A549 (cell line): ENCODE results near the gene KCNE4. TPM values are rescaled to one million over a fixed set of nuclear protein-coding genes. Genes with fewer than 3 reads are reported as not detected.

Experiments used
- ATAC-seq, 2 experiments: fragments of 200-7000 bp in 1 of 2; fragments of >200 bp in 1 of 2; cut with Nextera tagmentation in 1 of 2; cut with Tn5 transposase in 1 of 2; 3 replicates each; pipeline versions ENCODE4 v1.8.0 to v1.9.1; 2018 to 2020; ENCODE audit warnings: mild to moderate bottlenecking in 1 of 2, moderate library complexity in 1 of 2
- CTCF ChIA-PET: fragments of 300-600 bp; sonication (Branson Sonifier 250); formaldehyde crosslinking; extraction: SDS; loops from one replicate; lab custom pipeline; 2021; ENCODE audit warnings: antibody characterized with exemption, inconsistent platforms; lab: Yijun Ruan, JAX
- POLR2A ChIA-PET: fragments of 350-600 bp; formaldehyde crosslinking; extraction: SDS; loops from one replicate; lab custom pipeline; 2021; ENCODE audit warnings: antibody characterized with exemption, inconsistent platforms; lab: Yijun Ruan, JAX
- DNase-seq, 2 experiments: peaks; one replicate each; pipeline versions ENCODE4 v3.0.0 to v3.0.0-alpha.2; 2011 to 2016; ENCODE audit warnings: low read depth in 1 of 2, low spot score in 1 of 2
- FAIRE-seq: peaks from 2 replicates; lab custom pipeline; 2011; peaks lifted over from hg19 to GRCh38; lab: Jason Lieb, UNC
- H3K27ac ChIP-seq, 2 experiments: fragments of >200 bp; sonication (Bioruptor Twin); formaldehyde crosslinking; 3 replicates each; pipeline ENCODE4 v1.5.1; 2016 to 2017
- H3K4me1 ChIP-seq: fragments of >200 bp; sonication (Bioruptor Twin); formaldehyde crosslinking; 3 replicates; pipeline ENCODE4 v1.6.1; 2016
- H3K4me2 ChIP-seq: fragments of >200 bp; sonication (Bioruptor Twin); formaldehyde crosslinking; 3 replicates; pipeline ENCODE4 v1.6.1; 2016
- H3K4me3 ChIP-seq: fragments of >200 bp; sonication (Bioruptor Twin); formaldehyde crosslinking; 3 replicates; pipeline ENCODE4 v1.5.1; 2016
- H3K9me3 ChIP-seq: fragments of >200 bp; sonication (Bioruptor Twin); formaldehyde crosslinking; 3 replicates; pipeline ENCODE4 v1.6.1; 2016
- BHLHE40 ChIP-seq: IDR thresholded peaks from 2 replicates; pipeline ENCODE4 v1.6.1; 2012; ENCODE audit warnings: low read depth, low read length, inconsistent platforms
- CBX2 ChIP-seq: fragments of 200-600 bp; sonication (generic); IDR thresholded peaks from 2 replicates; pipeline ENCODE4 v1.6.1; 2016; ENCODE audit warnings: low read depth, mild to moderate bottlenecking, borderline replicate concordance
- CTCF ChIP-seq: fragments of >200 bp; sonication (Bioruptor Twin); formaldehyde crosslinking; IDR thresholded peaks from 3 replicates; pipeline ENCODE4 v1.5.1; 2016
- EHF ChIP-seq: fragments of 250-450 bp; sonication (Bioruptor Pico); IDR thresholded peaks from 2 replicates; pipeline ENCODE4 v1.5.0; 2020; ENCODE audit warnings: mild to moderate bottlenecking
- ELK1 ChIP-seq: fragments of 150-350 bp; IDR thresholded peaks from 2 replicates; pipeline ENCODE4 v1.6.1; 2014; ENCODE audit warnings: low read depth, mild to moderate bottlenecking, low read length
- FOSB ChIP-seq: fragments of 250-450 bp; sonication (Bioruptor Pico); IDR thresholded peaks from 2 replicates; pipeline ENCODE4 v1.5.0; 2020; ENCODE audit warnings: mild to moderate bottlenecking, moderate library complexity
- FOXS1 ChIP-seq: fragments of 250-450 bp; sonication (Bioruptor Pico); IDR thresholded peaks from 2 replicates; pipeline ENCODE4 v1.5.0; 2020; ENCODE audit warnings: mild to moderate bottlenecking, moderate library complexity
- GATA3 ChIP-seq: IDR thresholded peaks from 2 replicates; pipeline ENCODE4 v1.6.1; 2012; ENCODE audit warnings: borderline replicate concordance
- HDAC2 ChIP-seq: fragments of 200-600 bp; sonication (generic); IDR thresholded peaks from 2 replicates; pipeline ENCODE4 v1.6.1; 2016
- HOXB13 ChIP-seq: fragments of 250-450 bp; sonication (Bioruptor Pico); IDR thresholded peaks from 2 replicates; pipeline ENCODE4 v1.5.0; 2020; ENCODE audit warnings: low read depth, mild to moderate bottlenecking, moderate library complexity
- HOXB5 ChIP-seq: fragments of 250-450 bp; sonication (Bioruptor Pico); IDR thresholded peaks from 2 replicates; pipeline ENCODE4 v1.5.0; 2020; ENCODE audit warnings: mild to moderate bottlenecking, moderate library complexity
- KDM1A ChIP-seq: fragments of 200-600 bp; sonication (generic); IDR thresholded peaks from 2 replicates; pipeline ENCODE4 v1.6.1; 2016; ENCODE audit warnings: low read depth, mild to moderate bottlenecking
- MAFK ChIP-seq: fragments of 450-650 bp; IDR thresholded peaks from 2 replicates; pipeline ENCODE4 v1.6.1; 2014; ENCODE audit not compliant: partially characterized antibody
- NFE2L2 ChIP-seq: fragments of 150-350 bp; conservative IDR thresholded peaks from 2 replicates; pipeline ENCODE4 v1.6.1; 2014; ENCODE audit warnings: low read length
- RARB ChIP-seq: fragments of 250-450 bp; sonication (Bioruptor Pico); IDR thresholded peaks from 2 replicates; pipeline ENCODE4 v1.8.0; 2021; ENCODE audit warnings: mild to moderate bottlenecking, moderate library complexity
- RCOR1 ChIP-seq: fragments of 150-350 bp; IDR thresholded peaks from 2 replicates; pipeline ENCODE4 v1.6.1; 2014; ENCODE audit warnings: antibody characterized with exemption, low read length, low read depth
- RFX5 ChIP-seq: fragments of 450-650 bp; IDR thresholded peaks from 2 replicates; pipeline ENCODE4 v1.7.1; 2014; ENCODE audit warnings: antibody characterized with exemption, mild to moderate bottlenecking, moderate library complexity
- SMC3 ChIP-seq: fragments of >200 bp; sonication (Bioruptor Twin); formaldehyde crosslinking; IDR thresholded peaks from 3 replicates; pipeline ENCODE4 v1.6.1; 2018; ENCODE audit warnings: inconsistent platforms
- SREBF2 ChIP-seq: fragments of 450-650 bp; IDR thresholded peaks from 2 replicates; pipeline ENCODE4 v1.6.1; 2014; ENCODE audit warnings: mild to moderate bottlenecking, moderate library complexity
- USF2 ChIP-seq: fragments of 450-650 bp; IDR thresholded peaks from 2 replicates; pipeline ENCODE4 v1.6.1; 2014; ENCODE audit warnings: antibody characterized with exemption
- ZC3H11A ChIP-seq: fragments of 450-650 bp; IDR thresholded peaks from 2 replicates; pipeline ENCODE4 v1.6.1; 2014; ENCODE audit warnings: antibody characterized with exemption, mild to moderate bottlenecking
- ZNF302 ChIP-seq: fragments of 250-450 bp; sonication (Bioruptor Pico); IDR thresholded peaks from 2 replicates; pipeline ENCODE4 v1.9.0; 2021; ENCODE audit warnings: inconsistent platforms, mild to moderate bottlenecking, moderate library complexity
- ZSCAN20 ChIP-seq: fragments of 250-450 bp; sonication (Bioruptor Pico); IDR thresholded peaks from 2 replicates; pipeline ENCODE4 v1.8.0; 2022; ENCODE audit warnings: mild to moderate bottlenecking, moderate library complexity
- WGBS: methylation state at CpG from one replicate; pipeline ENCODE4 v1.1.6; 2017; ENCODE audit errors: missing lambda C conversion rate; 5-methylcytosine and 5-hydroxymethylcytosine counted together
- polyA plus RNA-seq, 4 experiments: library from polyadenylated mRNA; depleted of rRNA in 3 of 4; stranded (reverse); fragments of >200 nt; fragmentation: RNase III in 1 of 4; extraction: RNeasy Plus Mini Kit Qiagen cat#74134 plus additional on column Dnase treatment in 1 of 4; gene quantifications; 2 replicates in 3 of 4; 3 replicates in 1 of 4; pipeline ENCODE4 v1.2.3, GENCODE V29; 2011 to 2017

The KCNE4 gene
- polyA plus RNA-seq, 2 of the 4 experiments (the other 2 are of a cell fraction): 1.4 to 3.6 TPM

- no peak for ATAC-seq
- POLR2A ChIA-PET: no interaction called here
- Histone ChIP-seq H3K27ac (no peak overlapping the region), H3K4me2 (no peak overlapping the region), H3K4me3 (no peak overlapping the region), H3K9me3 (no peaks in the 10 kb centered on the region), H3K4me1 (no peaks in the 10 kb centered on the region)
- CTCF ChIA-PET: interaction anchor here (1.3 kb wide), 1 partner anchor 10 kb away, joined by 3 read pairs; no protein-coding TSS in a partner anchor
- no peak for DNase-seq
- 81% methylated on average over 4 of the region's 4 CpGs for WGBS
- TF ChIP-seq HOXB5 (CRISPR knock-in tag) (no peak), ZC3H11A (no peak), RFX5 (no peak), USF2 (no peak), HDAC2 (no peak), GATA3 (no peak), FOXS1 (CRISPR knock-in tag) (no peak), CBX2 (no peak), RCOR1 (no peak), MAFK (no peak), SREBF2 (no peak), SMC3 (no peak)
- FAIRE-seq: no peak
Observed at GRCh38 chr2:223092667-223093066, 40.7 kb downstream of the KCNE4 start.

- ChIA-PET POLR2A (no interaction called here), CTCF (interaction anchor here (1.6 kb wide), 2 partner anchors 9 to 122 kb away, joined by 5 to 7 read pairs; no protein-coding TSS in a partner anchor)
- Histone ChIP-seq H3K4me1 (no peaks in the 10 kb centered on the region), H3K27ac (no peak overlapping the region), H3K9me3 (no peaks in the 10 kb centered on the region), H3K4me2 (no peak overlapping the region), H3K4me3 (no peak overlapping the region)
- 74% methylated on average over 7 of the region's 7 CpGs for WGBS
- no peak for ATAC-seq
- DNase-seq: no peak
- FAIRE-seq: no peak
- TF ChIP-seq RFX5 (no peak), RARB (no peak), HOXB13 (no peak), CTCF (no peak), KDM1A (no peak), FOSB (CRISPR knock-in tag) (no peak), BHLHE40 (no peak), ZSCAN20 (CRISPR knock-in tag) (no peak)
Observed at GRCh38 chr2:223093436-223094241, 41.6 kb downstream of the KCNE4 start.

GRCh38 chr2:223095207-223095606 is 43.2 kb downstream of the KCNE4 start:
- ChIA-PET CTCF (interaction anchor here (1.4 to 1.6 kb wide), 4 partner anchors 11 to 123 kb away, joined by 3 to 7 read pairs (median 4); no protein-coding TSS in a partner anchor), POLR2A (no interaction called here)
- no peak overlapping the region for H3K4me2 ChIP-seq
- TF ChIP-seq NFE2L2 (no peak), ZNF302 (CRISPR knock-in tag) (no peak), ELK1 (no peak), ZC3H11A (no peak), EHF (CRISPR knock-in tag) (no peak)
- H3K4me3 ChIP-seq: no peak overlapping the region
- H3K27ac ChIP-seq: no peak overlapping the region
- 98% methylated on average over 1 of the region's 1 CpG for WGBS
- H3K9me3 ChIP-seq: no peaks in the 10 kb centered on the region
- FAIRE-seq (no peak), DNase-seq (no peak), ATAC-seq (no peak)
- no peaks in the 10 kb centered on the region; the same call in 2 of the 3 replicates for H3K4me1 ChIP-seq
